Measurements from ENCODE around the gene RBBP8. TPM values are rescaled to one million over a fixed set of nuclear protein-coding genes. Genes with fewer than 3 reads are reported as not detected.

The RBBP8 gene
- total RNA-seq, 2 donors from 2014 or later: 24.4 to 29.5 TPM

- intact Hi-C loops (cut with DNase I): no loop called here
- H3K27me3 ChIP-seq: no peaks in the 10 kb centered on the region
- H3K36me3 ChIP-seq: no peaks in the 10 kb centered on the region
- DNase-seq: no peak
- H3K9me3 ChIP-seq: no peaks in the 10 kb centered on the region
- no peak for TF ChIP-seq CTCF (IDR thresholded peaks at IDR 0.05)
- H3K27ac ChIP-seq: no peak overlapping the region
- H3K4me1 ChIP-seq: no peaks in the 10 kb centered on the region
- H3K9ac ChIP-seq (ENCODE audit: low read depth in 2 of 2, low read length in 2 of 2): no peak overlapping the region
- H3K4me3 ChIP-seq: no peak overlapping the region
Measured at GRCh38 chr18:22974001-22974400, 40.9 kb downstream of the RBBP8 start.

GRCh38 chr18:22974707-22975106 is 41.6 kb downstream of the RBBP8 start:
- intact Hi-C loops (cut with DNase I): no loop called here
- Histone ChIP-seq H3K27ac (peak overlapping the region; percentile 29), H3K9ac (ENCODE audit: low read depth in 2 of 2, low read length in 2 of 2) (no peak overlapping the region), H3K27me3 (no peaks in the 10 kb centered on the region), H3K4me1 (no peaks in the 10 kb centered on the region), H3K9me3 (no peaks in the 10 kb centered on the region), H3K36me3 (no peaks in the 10 kb centered on the region), H3K4me3 (no peak overlapping the region)
- no peak for DNase-seq
- TF ChIP-seq CTCF (IDR thresholded peaks at IDR 0.05): no peak

GRCh38 chr18:22975508-22975907 is 42.4 kb downstream of the RBBP8 start:
- no peaks in the 10 kb centered on the region for H3K9me3 ChIP-seq
- peak overlapping the region; percentile 29 for H3K27ac ChIP-seq
- intact Hi-C loops (cut with DNase I): no loop called here
- no peak for TF ChIP-seq CTCF (IDR thresholded peaks at IDR 0.05)
- no peaks in the 10 kb centered on the region for H3K27me3 ChIP-seq
- no peak overlapping the region for H3K9ac ChIP-seq (ENCODE audit: low read depth in 2 of 2, low read length in 2 of 2)
- H3K36me3 ChIP-seq: no peaks in the 10 kb centered on the region
- no peaks in the 10 kb centered on the region for H3K4me1 ChIP-seq
- no peak overlapping the region for H3K4me3 ChIP-seq
- no peak for DNase-seq

GRCh38 chr18:22977847-22978701 is 44.9 kb downstream of the RBBP8 start:
- intact Hi-C loops (cut with DNase I): no loop called here
- Histone ChIP-seq H3K27me3 (no peaks in the 10 kb centered on the region), H3K27ac (no peak overlapping the region), H3K9ac (ENCODE audit: low read depth in 2 of 2, low read length in 2 of 2) (no peak overlapping the region), H3K36me3 (no peaks in the 10 kb centered on the region), H3K9me3 (no peaks in the 10 kb centered on the region), H3K4me3 (no peak overlapping the region), H3K4me1 (no peaks in the 10 kb centered on the region)
- TF ChIP-seq CTCF (IDR thresholded peaks at IDR 0.05): no peak
- DNase-seq: no peak

- TF ChIP-seq CTCF (IDR thresholded peaks at IDR 0.05): no peak
- no peaks in the 10 kb centered on the region for H3K27me3 ChIP-seq
- no peaks in the 10 kb centered on the region for H3K9me3 ChIP-seq
- no peak for DNase-seq
- intact Hi-C loops (cut with DNase I): loop anchor here (5.0 kb wide), 2 partner anchors 48 to 168 kb away; partner anchors contain the start of gene RBBP8
- H3K36me3 ChIP-seq: no peaks in the 10 kb centered on the region
- H3K27ac ChIP-seq: no peak overlapping the region
- H3K9ac ChIP-seq (ENCODE audit: low read depth in 2 of 2, low read length in 2 of 2): no peak overlapping the region
- no peaks in the 10 kb centered on the region for H3K4me1 ChIP-seq
- H3K4me3 ChIP-seq: no peak overlapping the region
Measured at GRCh38 chr18:22980394-22980793, 47.3 kb downstream of the RBBP8 start.
